ENCODE measurements around the gene KCNIP4.

KCNIP4 gene

GRCh38 chr4:21181716-21182115 is 766.9 kb downstream of the KCNIP4 start:
- no peak for DNase-seq (ENCODE audit: low spot score)

- no peak for DNase-seq (ENCODE audit: low spot score)
These were observed 770.7 kb downstream of the KCNIP4 start for GRCh38 chr4:21177871-21178270.

- DNase-seq (ENCODE audit: low spot score): no peak
These were observed 771.5 kb downstream of the KCNIP4 start for GRCh38 chr4:21177092-21177491.

GRCh38 chr4:21167711-21168110 is 780.9 kb downstream of the KCNIP4 start:
- DNase-seq (ENCODE audit: low spot score): no peak

- no peak for DNase-seq (ENCODE audit: low spot score)
These were observed 793.2 kb downstream of the KCNIP4 start for GRCh38 chr4:21155367-21155766.

- DNase-seq (ENCODE audit: low spot score): no peak
These were observed 809.2 kb downstream of the KCNIP4 start for GRCh38 chr4:21139327-21139726.

GRCh38 chr4:21136051-21136630 is 812.4 kb downstream of the KCNIP4 start:
- no peak for DNase-seq (ENCODE audit: low spot score)

GRCh38 chr4:21134994-21135393 is 813.6 kb downstream of the KCNIP4 start:
- no peak for DNase-seq (ENCODE audit: low spot score)

GRCh38 chr4:21130606-21131005 is 818.0 kb downstream of the KCNIP4 start:
- no peak for DNase-seq (ENCODE audit: low spot score)

- DNase-seq (ENCODE audit: low spot score): no peak
These were observed 822.5 kb downstream of the KCNIP4 start for GRCh38 chr4:21126014-21126512.

GRCh38 chr4:21118301-21118700 is 830.3 kb downstream of the KCNIP4 start:
- DNase-seq (ENCODE audit: low spot score): no peak

- DNase-seq (ENCODE audit: low spot score): no peak
These were observed 830.9 kb downstream of the KCNIP4 start for GRCh38 chr4:21117541-21118180.

DNA sequence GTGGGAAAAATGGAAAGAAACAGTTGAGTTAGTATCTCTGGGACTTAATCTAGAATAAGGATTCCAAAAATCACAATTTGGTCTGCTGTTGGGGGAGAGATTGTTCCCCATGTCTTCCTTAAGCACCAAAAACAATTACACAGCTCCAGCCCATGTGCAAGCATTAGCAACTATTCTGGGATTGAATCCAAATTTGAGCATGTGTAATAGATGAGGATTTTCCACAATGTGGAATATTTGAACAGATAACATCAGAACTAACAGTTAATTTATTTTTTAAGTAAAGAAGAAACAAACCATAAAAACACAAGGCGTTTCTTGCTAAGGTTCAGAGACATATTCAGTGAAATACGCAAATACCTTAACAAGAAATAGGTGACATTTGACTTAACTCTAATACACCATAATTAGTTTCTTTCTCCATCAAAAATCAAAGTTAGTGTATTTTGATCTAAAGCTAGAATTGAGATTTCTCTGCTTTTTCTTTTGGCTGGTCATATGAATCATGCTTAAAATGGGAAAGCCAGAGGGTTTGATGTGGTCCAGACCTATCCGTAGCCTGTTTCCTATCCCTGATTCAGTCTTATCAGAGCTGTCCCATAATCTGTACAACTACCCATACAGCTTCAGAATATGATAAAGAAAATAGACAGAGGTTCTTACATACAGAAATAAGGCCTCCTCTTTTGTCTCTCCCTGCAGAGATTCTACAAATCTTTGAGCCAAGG is 834.9 kb downstream of the KCNIP4 start:
- DNase-seq (ENCODE audit: low spot score): no peak

GRCh38 chr4:21102667-21103066 is 845.9 kb downstream of the KCNIP4 start:
- no peak for DNase-seq (ENCODE audit: low spot score)

GRCh38 chr4:21097865-21098264 is 850.7 kb downstream of the KCNIP4 start:
- DNase-seq (ENCODE audit: low spot score): no peak

DNA sequence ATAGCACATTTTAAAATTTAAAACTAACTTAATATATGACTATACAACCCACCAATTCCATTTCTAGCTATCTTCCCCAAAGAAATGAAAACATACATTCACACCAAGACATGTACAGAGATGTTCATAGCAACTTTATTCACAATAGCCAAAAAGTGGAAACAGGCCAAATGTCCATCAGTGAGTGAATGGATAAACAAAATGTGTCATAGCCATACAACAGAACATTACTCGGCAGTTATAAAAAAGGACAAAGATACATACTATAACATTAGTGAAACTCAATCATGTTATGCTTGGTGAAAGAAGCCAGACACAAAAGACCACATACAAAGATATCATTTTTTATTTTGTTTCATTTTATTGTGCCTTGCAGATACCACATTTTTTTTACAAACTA is 851.5 kb downstream of the KCNIP4 start:
- no peak for DNase-seq (ENCODE audit: low spot score)

GRCh38 chr4:21092531-21092930 is 856.0 kb downstream of the KCNIP4 start:
- DNase-seq (ENCODE audit: low spot score): no peak

DNA sequence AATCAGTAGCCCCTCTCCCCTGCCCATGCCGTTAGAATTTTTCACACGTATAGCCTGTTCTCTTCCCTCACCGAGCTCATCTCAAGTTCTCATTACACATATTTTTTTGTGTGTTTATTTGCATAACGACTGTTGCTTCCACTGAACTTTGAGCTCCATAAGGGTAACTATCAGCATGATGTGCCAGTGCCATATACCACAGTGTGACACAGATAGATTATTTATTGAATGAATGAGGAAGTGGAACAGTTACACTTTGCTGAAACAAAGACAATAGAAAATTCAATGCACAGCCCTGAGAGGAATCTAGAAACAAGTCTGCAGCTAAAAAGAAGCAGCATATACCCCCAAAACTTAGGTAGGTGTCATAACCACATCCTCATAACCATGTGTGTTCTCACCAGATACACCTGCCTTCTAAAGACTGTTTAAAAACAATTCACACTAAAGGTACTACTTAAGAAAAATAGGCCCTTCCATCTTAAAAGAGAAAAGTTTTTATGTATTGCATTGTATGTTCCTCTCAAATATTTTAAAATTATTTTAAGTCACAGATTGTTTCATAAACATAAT is 858.4 kb downstream of the KCNIP4 start:
- no peak for DNase-seq (ENCODE audit: low spot score)

GRCh38 chr4:21083413-21083812 is 865.2 kb downstream of the KCNIP4 start:
- DNase-seq (ENCODE audit: low spot score): no peak

- DNase-seq (ENCODE audit: low spot score): no peak
These were observed 870.6 kb downstream of the KCNIP4 start for GRCh38 chr4:21077967-21078366.

DNA sequence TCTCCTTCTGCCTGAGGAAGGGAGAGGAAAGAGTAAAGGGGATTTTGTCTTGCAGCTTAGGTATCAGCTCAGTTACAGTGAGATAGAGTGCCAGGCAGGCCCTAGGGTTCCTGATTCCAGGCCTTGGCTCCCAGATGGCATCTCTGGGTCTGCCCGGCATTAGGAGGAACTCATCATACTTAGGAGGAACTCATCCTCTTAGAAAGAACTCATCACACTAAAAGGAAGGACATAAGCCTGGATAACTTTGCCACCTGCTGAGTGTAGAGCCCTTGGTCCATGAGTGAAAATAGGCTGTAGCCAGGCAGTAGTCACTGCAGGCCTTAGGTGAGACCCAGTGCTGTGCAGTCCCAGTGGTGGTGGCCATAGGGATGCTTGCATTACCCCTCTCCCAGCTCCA is 881.2 kb downstream of the KCNIP4 start:
- DNase-seq (ENCODE audit: low spot score): no peak

GRCh38 chr4:21061902-21062301 is 886.7 kb downstream of the KCNIP4 start:
- DNase-seq (ENCODE audit: low spot score): no peak

GRCh38 chr4:21046141-21046540 is 902.4 kb downstream of the KCNIP4 start:
- no peak for DNase-seq (ENCODE audit: low spot score)
